Motor neuron (in vitro differentiated cells): ENCODE measurements around the gene CNR2. TPM values are rescaled to one million over a fixed set of nuclear protein-coding genes. Genes with fewer than 3 reads are reported as not detected.
"Not testable (repeated sequence)": the region's sequence is repeated elsewhere in the genome, so short reads cannot be mapped to it uniquely, and the experiment has no call there.

Experiments used
- ATAC-seq, 8 experiments: fragments of 200-7000 bp; cut with Tn5 transposase; replicated peaks in 6 of 8; 2 replicates each; pipeline ENCODE4 v1.8.0; 2021; ENCODE audit warnings: mild to moderate bottlenecking in 8 of 8, moderate library complexity in 8 of 8
- H3K27ac ChIP-seq, 2 donors: fragments of 250-450 bp; sonication (Bioruptor Pico); 2 replicates each; pipeline ENCODE4 v1.9.0; 2021; ENCODE audit warnings: antibody characterized with exemption in 2 of 2, mild to moderate bottlenecking in 2 of 2, moderate library complexity in 1 of 2
- H3K4me1 ChIP-seq, 2 donors: fragments of 250-450 bp; sonication (Bioruptor Pico); replicated peaks in 1 of 2; 2 replicates each; pipeline ENCODE4 v1.6.1; 2021; ENCODE audit warnings: antibody characterized with exemption in 2 of 2, mild to moderate bottlenecking in 2 of 2, moderate library complexity in 1 of 2
- H3K4me3 ChIP-seq, 5 donors: fragments of 250-450 bp; sonication (Bioruptor Pico); 2 replicates each; pipeline ENCODE4 v1.9.0; 2021; ENCODE audit warnings: antibody characterized with exemption in 5 of 5, mild to moderate bottlenecking in 5 of 5, moderate library complexity in 4 of 5
- WGBS, 10 experiments: fragments of 450-650 bp; shearing (Covaris generic); methylation state at CpG; one replicate each; pipeline ENCODE4 v1.0.0; 2022; 5-methylcytosine and 5-hydroxymethylcytosine counted together
- in situ Hi-C, 9 experiments: fragments of 400-800 bp; cut with MboI; loops; one replicate each; pipeline ENCODE4 v1.15.0; 2021; ENCODE audit warnings: low sequenced_read_pairs in 9 of 9, low pct_unique_long_range_greater_than_20kb in 2 of 9; ENCODE audit not compliant: unreplicated experiment in 9 of 9
- total RNA-seq, 8 experiments: library from RNA; unstranded; fragments of 300-600 nt; gene quantifications; 2 replicates each; pipeline versions ENCODE4 v1.2.3 to v1.2.4, GENCODE V29; 2022

CNR2 gene
- total RNA-seq, 8 experiments from 2014 or later = 0.09 to 0.57 (median 0.11) TPM; not detected in 4

DNA sequence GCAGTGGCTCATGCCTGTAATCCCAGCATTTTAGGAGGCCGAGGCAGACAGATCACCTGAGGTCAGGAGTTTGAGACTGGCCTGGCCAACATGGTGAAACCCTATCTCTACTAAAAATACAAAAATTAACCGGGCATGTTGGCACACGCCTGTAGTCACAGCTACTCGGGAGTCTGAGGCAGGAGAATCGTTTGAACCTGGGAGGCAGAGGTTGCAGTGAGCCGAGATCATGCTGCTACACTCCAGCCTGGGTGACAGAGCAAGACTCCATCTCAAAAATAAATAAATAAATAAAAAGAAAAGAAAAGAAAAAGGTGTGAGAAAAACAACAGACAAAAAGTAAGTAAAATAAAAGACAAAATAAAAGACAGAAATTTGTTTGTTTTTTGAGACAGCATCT, 79.0 kb downstream of the CNR2 start:
- H3K4me3 ChIP-seq, ATAC-seq, in situ Hi-C loops, H3K4me1 ChIP-seq, H3K27ac ChIP-seq: not testable (repeated sequence)
- WGBS, 10 experiments = 69 to 92% (median 80%) methylated on average over 4 to 6 of the region's 6 CpGs

DNA sequence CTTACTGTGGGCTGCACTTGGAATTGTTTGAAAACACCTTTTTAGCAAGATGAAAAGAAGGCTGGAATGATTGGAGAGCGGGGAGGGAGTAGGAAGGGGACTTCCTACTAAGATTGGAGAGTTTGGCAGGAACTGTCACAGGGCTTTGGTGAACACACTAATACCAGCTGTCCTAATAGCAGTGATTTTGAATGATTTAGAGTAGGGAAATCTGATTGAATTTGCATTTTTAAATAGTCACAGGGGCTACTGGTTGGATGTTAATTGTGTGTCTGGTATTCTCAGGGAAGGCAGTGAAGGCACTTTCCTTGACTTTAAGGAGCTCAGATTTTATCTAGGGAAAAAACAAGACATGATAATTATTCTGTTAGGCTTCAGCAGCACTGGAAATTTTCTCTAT, 85.4 kb downstream of the CNR2 start:
- Histone ChIP-seq H3K4me3 (no peak overlapping the region), H3K27ac (no peak overlapping the region), H3K4me1 (peaks cover 6 to 7% of the 10 kb centered on the region in 2 donors)
- in situ Hi-C loops = no loop called here
- ATAC-seq = no peak
- 50 to 100% (median 71%) methylated on average over 1 of the region's 1 CpG; no CpG with 5 or more reads in 1 of the 10 experiments for WGBS, 10 experiments

DNA sequence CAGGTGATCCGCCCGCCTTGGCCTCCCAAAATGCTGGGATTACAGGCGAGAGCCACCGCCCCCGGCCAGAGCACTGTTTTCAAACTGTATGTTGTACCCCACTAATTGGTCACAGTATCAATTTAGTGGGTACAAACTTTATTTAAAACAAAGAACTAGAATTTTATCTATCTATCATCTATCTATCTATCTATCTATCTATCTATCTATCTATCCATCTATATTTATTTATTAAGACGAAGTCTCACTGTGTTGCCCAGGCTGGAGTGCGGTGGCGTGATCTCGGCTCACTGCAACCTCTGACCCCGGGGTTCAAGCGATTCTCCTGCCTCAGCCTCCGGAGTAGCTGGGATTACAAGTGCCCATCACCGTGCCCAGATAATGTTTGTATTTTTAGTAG, 86.6 kb downstream of the CNR2 start:
- not testable (repeated sequence) for ATAC-seq
- WGBS, 10 experiments = 96 to 100% (median 100%) methylated on average over 1 to 13 of the region's 13 CpGs; no CpG with 5 or more reads in 1 of the 10 experiments

DNA sequence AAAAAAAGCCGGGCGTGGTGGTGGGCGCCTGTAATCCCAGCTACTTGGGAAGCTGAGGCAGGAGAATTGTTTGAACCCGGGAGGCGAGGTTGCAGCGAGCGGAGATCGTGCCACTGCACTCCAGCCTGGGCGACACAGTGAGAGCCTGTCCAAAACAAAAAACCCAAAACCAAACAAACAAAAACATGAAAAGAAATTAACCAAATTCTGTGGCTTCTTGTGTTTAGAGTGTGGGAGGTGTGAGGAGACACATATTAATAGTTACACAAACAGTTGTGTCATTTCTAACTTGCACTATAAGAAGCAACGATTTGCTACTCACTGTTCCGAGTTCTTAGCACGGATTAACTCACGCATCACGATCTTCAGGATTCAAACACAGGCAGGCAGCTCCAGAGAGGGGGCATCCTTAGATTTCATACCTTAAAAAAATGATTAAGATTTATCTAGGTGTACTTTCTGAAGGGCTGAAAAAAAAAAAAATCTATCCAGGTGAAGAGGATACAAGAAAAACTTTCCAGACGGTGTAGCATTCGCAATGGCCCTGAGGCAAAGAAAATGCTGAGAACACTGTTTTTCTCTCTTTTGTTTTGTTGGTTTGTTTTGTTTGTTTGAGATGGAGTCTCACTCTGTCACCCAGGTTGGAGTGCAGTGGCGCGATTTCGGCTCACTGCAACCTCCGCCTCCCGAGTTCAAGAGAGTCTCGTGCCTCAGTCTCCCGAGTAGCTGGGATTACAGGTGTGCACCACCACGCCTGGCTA, 87.2 kb downstream of the CNR2 start:
- in situ Hi-C loops = no loop called here
- peaks cover 6 to 7% of the 10 kb centered on the region in 2 donors for H3K4me1 ChIP-seq
- H3K4me3 ChIP-seq = peak overlapping the region; percentile 67 to 90 (median 88)
- peak in 1 of 8 experiments; percentile 10 for ATAC-seq
- 32 to 100% (median 84%) methylated on average over 3 to 21 of the region's 24 CpGs; no CpG with 5 or more reads in 1 of the 10 experiments for WGBS, 10 experiments
- H3K27ac ChIP-seq = no peak overlapping the region

More for the DNA sequence above, 86.6 kb downstream of the CNR2 start:
- in situ Hi-C loops, H3K4me3 ChIP-seq, H3K27ac ChIP-seq, H3K4me1 ChIP-seq: not testable (repeated sequence)

DNA sequence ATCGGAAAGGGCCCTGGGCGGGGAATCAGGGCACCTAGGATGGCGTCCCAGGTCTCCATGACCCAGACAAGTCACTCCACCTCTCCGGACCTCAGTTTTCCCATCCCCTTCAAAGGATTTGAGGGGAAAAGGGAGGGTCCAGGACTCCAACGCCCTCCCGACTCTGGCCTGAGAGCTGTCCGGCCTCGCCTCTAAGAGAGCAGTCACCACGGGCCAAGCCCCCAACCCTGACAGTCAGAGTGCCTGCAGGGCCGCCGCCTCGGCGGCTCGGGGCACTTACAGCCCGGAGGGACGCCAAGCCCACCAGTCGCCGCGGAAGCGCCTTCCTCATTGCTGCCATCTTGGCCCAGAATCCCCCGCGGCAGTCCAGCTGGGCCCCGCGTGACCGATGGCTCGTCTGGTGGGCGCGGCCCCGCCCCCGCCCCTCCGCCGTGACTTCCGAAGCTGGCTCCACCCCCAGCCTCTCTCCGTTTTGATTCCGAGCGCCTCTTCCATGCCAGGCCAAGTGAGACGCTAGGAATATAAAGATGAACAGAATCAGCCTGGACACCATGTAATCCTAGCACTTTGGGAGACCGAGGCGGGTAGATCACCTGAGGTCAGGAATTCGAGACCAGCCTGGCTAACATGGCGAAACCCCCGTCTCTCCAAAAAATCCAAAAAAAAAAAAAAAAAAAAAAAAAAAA, 87.9 kb downstream of the CNR2 start, which contains the start of gene HMGCL:
Gene HMGCL (minus strand): TSS at position 354 of the 686 bp plus-strand sequence. CDS start 14 bp downstream, at position 340.
- in situ Hi-C loops = no loop called here
- Histone ChIP-seq H3K27ac (peak within 1 kb of the TSS; percentile 74 to 83), H3K4me3 (peak within 1 kb of the TSS; percentile 67 to 90 (median 88)), H3K4me1 (peaks cover 6 to 7% of the 10 kb centered on the region in 2 donors)
- peak; percentile 93 to 98 (median 96) for ATAC-seq
- WGBS, 10 experiments = 0 to 12% (median 0%) methylated on average over 1 to 9 of the region's 42 CpGs; no CpG with 5 or more reads in 4 of the 10 experiments

DNA sequence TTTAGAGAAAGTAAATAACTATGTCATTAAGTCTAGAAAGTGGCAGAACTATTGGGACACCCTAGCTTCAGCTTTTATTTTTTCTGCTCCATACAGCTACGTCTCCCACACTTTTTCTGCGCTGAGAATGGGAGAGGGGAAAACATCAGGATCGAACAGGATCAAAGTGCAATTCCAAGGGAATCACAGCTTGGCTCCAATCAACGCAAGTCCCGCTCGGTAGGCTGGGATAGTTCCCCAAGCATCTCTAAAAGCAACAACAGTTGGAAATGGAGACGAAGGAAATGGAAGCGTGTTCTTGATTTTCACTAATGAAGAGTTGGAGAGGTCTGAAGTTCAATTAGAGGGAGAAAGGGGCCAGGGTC, 88.5 kb downstream of the CNR2 start:
- Histone ChIP-seq H3K27ac (peak overlapping the region; percentile 74 to 83), H3K4me3 (peak overlapping the region; percentile 67 to 90 (median 88)), H3K4me1 (peaks cover 6 to 7% of the 10 kb centered on the region in 2 donors)
- in situ Hi-C loops = no loop called here
- no peak for ATAC-seq
- WGBS, 10 experiments = 0 to 4% (median 2%) methylated on average over 1 to 8 of the region's 8 CpGs; no CpG with 5 or more reads in 2 of the 10 experiments

DNA sequence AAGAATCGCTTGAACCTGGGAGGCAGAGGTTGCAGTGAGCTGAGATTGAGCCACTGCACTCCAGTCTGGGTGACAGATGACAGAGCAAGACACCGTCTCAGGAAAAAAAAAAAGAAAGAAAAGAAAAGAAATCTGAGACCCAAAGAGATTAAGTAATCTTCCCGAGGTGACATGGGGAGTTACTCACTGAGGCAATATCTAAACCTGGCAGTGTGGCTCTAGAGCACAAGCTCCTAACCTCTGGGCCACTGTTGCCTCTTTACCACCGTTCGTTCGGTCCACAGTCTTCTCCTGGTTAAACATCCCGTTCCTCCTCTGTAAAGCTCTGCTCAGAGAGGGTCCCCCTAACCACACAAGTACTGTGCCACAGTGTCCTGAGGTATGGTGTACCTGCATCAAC, 89.4 kb downstream of the CNR2 start:
- no peak for ATAC-seq
- no peak overlapping the region for H3K27ac ChIP-seq
- H3K4me1 ChIP-seq = peaks cover 6 to 7% of the 10 kb centered on the region in 2 donors
- 60 to 100% (median 77%) methylated on average over 1 to 7 of the region's 7 CpGs; no CpG with 5 or more reads in 2 of the 10 experiments for WGBS, 10 experiments
- in situ Hi-C loops = no loop called here
- H3K4me3 ChIP-seq = no peak overlapping the region

Other genes with a start within 250 kb of the CNR2 start
- gene RPL11, start 221.6 kb downstream of the CNR2 start, total RNA-seq = 1,000 to 10,000 TPM; 1,687 to 4,332 (median 2,623) TPM
- gene ELOA, start 169.9 kb downstream of the CNR2 start, total RNA-seq = 10 to 100 TPM; 28.5 to 54.9 (median 37.2) TPM
- 100 to 1,000 TPM in 2 of 8 experiments, 10 to 100 TPM in 6; 40.1 to 106 (median 82.9) TPM for gene PITHD1, start 134.9 kb downstream of the CNR2 start, total RNA-seq
- gene LYPLA2, start 122.2 kb downstream of the CNR2 start, total RNA-seq = 100 to 1,000 TPM in 1 of 8 experiments, 10 to 100 TPM in 7; 42.4 to 120 (median 61.1) TPM
- gene GALE, start 112.6 kb downstream of the CNR2 start, total RNA-seq = 10 to 100 TPM; 18.2 to 57.1 (median 44.3) TPM
- 10 to 100 TPM; 26.9 to 58.0 (median 42.2) TPM for gene HMGCL, start 87.9 kb downstream of the CNR2 start, total RNA-seq
- 10 to 100 TPM in 6 of 8 experiments, 1 to 10 TPM in 2; 6.5 to 23.1 (median 18.9) TPM for gene FUCA1, start 45.1 kb downstream of the CNR2 start, total RNA-seq
- gene PNRC2, start 46.5 kb upstream of the CNR2 start, total RNA-seq = 100 to 1,000 TPM in 1 of 8 experiments, 10 to 100 TPM in 7; 71.0 to 157 (median 83.7) TPM
- 100 to 1,000 TPM; 101 to 230 (median 169) TPM for gene SRSF10, start 67.0 kb upstream of the CNR2 start, total RNA-seq
- gene MYOM3, start 198.8 kb upstream of the CNR2 start, total RNA-seq = 1 to 10 TPM in 1 of 8 experiments, under 1 TPM in 7; 0.05 to 1.2 (median 0.28) TPM
- gene IL22RA1, start 229.8 kb upstream of the CNR2 start, total RNA-seq = under 1 TPM in 7 of 8 experiments, not detected in 1; 0.05 to 0.52 (median 0.13) TPM